HUES64 (cell line): ENCODE measurements around the gene GFRA1.
A peak's percentile ranks its signal among the peaks of the same experiment; 100 is the strongest.

ENCODE experiments used
- H3K27ac ChIP-seq: 2 replicates; pipeline ENCODE4 v1.7.0; 2013; ENCODE audit warnings: low read depth, low read length, inconsistent platforms
- H3K27me3 ChIP-seq: 2 replicates; pipeline ENCODE4 v1.6.1; 2013; ENCODE audit warnings: mild to moderate bottlenecking, low read length; ENCODE audit not compliant: insufficient read depth
- H3K36me3 ChIP-seq: 2 replicates; pipeline ENCODE4 v1.6.1; 2013; ENCODE audit warnings: mild to moderate bottlenecking, low read length; ENCODE audit not compliant: insufficient read depth
- H3K4me1 ChIP-seq: 2 replicates; pipeline ENCODE4 v1.6.1; 2013; ENCODE audit warnings: mild to moderate bottlenecking, low read length, moderate library complexity; ENCODE audit not compliant: insufficient read depth
- H3K4me3 ChIP-seq: 2 replicates; pipeline ENCODE4 v1.5.1; 2013; ENCODE audit warnings: mild to moderate bottlenecking, low read length, moderate library complexity
- H3K9ac ChIP-seq: 2 replicates; pipeline ENCODE4 v1.6.1; 2013; ENCODE audit warnings: mild to moderate bottlenecking, low read depth, low read length
- H3K9me3 ChIP-seq: 2 replicates; pipeline ENCODE4 v1.6.1; 2013; ENCODE audit warnings: low read depth, low read length; ENCODE audit not compliant: insufficient read depth
- WGBS: fragments of 150-250, 120-280 bp; methylation state at CpG from one replicate; pipeline ENCODE4 v1.1.7; 2013; ENCODE audit warnings: missing lambda C conversion rate; 5-methylcytosine and 5-hydroxymethylcytosine counted together

The GFRA1 gene

GRCh38 chr10:116210588-116211346 is 62.2 kb downstream of the GFRA1 start:
- H3K27ac ChIP-seq: no peak overlapping the region

GRCh38 chr10:116209781-116210180 is 63.2 kb downstream of the GFRA1 start:
- WGBS: 92% methylated on average over 10 of the region's 10 CpGs
- no peaks in the 10 kb centered on the region for H3K27me3 ChIP-seq
- H3K4me1 ChIP-seq: no peaks in the 10 kb centered on the region
- H3K4me3 ChIP-seq: no peak overlapping the region
- no peaks in the 10 kb centered on the region for H3K36me3 ChIP-seq
- no peak overlapping the region for H3K9ac ChIP-seq
- H3K27ac ChIP-seq: no peak overlapping the region
- no peaks in the 10 kb centered on the region for H3K9me3 ChIP-seq

More at GRCh38 chr10:116210588-116211346, 62.2 kb downstream of the GFRA1 start:
- Histone ChIP-seq H3K36me3 (no peaks in the 10 kb centered on the region), H3K9me3 (no peaks in the 10 kb centered on the region), H3K4me1 (no peaks in the 10 kb centered on the region; the same call in 1 of the 2 replicates), H3K9ac (no peak overlapping the region), H3K4me3 (no peak overlapping the region), H3K27me3 (no peaks in the 10 kb centered on the region)
- WGBS: 95% methylated on average over 6 of the region's 7 CpGs

DNA sequence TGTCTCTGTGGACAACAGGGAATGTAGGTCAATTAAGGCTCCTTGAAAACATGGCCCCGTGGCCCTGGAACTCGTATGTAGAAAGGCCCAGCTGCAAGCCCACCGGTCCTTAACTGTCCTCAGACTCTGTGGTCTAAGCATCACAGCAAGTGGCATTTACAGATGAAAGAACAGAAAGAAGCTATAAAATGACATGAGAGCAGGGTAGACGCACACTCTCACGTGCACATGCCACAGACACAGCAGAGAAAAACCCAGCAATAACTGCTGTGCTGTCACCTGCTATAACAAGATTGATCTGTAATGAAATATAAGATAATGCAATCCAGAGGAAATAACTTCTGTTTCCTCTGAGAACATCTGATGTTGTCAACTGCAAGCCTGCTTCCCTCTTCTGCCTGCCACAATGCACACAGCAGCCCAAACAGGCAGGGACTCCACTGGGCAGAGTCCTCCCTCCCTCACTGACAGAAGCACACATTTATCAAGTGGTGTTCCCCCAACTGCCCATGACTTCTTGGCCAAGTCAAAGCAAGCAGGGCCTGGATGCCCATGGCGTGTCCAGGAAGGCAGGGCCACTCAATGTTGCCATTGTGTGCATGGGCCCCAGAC is 63.9 kb downstream of the GFRA1 start:
- 92% methylated on average over 6 of the region's 6 CpGs for WGBS
- Histone ChIP-seq H3K4me3 (no peak overlapping the region), H3K27me3 (no peaks in the 10 kb centered on the region), H3K9ac (no peak overlapping the region), H3K27ac (no peak overlapping the region), H3K4me1 (no peaks in the 10 kb centered on the region), H3K9me3 (no peaks in the 10 kb centered on the region), H3K36me3 (no peaks in the 10 kb centered on the region)

DNA sequence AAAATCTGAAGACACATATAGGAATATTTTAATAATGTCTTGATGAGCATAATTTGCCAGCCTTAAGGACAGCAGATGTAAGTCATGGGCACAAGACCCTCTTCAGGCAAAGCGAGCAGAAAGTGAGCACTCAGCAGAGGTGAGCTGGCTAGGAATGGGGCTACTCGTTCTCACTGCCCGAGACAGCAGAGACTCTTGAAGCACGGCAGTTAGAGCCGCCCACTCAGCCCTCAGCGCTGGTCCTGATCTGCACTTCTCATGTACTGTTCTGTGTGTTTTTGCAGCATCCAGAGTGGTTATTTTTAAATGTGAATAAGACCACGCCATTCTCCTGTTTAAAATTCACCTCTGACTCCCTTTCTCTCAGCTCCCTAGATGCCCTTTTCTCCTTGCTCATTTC is 65.3 kb downstream of the GFRA1 start:
- 93% methylated on average over 7 of the region's 7 CpGs for WGBS
- Histone ChIP-seq H3K27me3 (no peaks in the 10 kb centered on the region), H3K36me3 (no peaks in the 10 kb centered on the region), H3K9me3 (no peaks in the 10 kb centered on the region), H3K4me1 (no peaks in the 10 kb centered on the region), H3K27ac (no peak overlapping the region), H3K9ac (no peak overlapping the region), H3K4me3 (no peak overlapping the region)

DNA sequence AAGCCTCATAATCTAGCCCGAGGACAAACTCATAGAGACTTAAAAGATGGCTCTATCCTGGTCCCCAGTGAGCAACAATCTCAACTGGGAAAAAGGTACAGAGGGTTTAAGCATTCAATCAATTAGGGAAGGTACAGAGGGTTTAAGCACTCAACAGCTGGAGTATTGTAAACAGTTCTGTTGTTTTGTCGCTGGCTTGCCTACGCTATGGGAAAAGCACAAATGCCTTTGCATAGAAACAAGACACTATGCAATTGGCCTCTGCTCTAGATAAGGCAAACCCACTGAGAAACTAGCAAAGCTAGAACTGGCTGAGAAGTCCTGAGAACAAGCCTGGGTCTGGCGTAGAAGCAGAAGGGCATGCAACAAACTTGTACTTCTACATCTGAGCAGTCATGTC is 69.3 kb downstream of the GFRA1 start:
- Histone ChIP-seq H3K9ac (no peak overlapping the region), H3K4me3 (no peak overlapping the region), H3K9me3 (no peaks in the 10 kb centered on the region), H3K27me3 (no peaks in the 10 kb centered on the region), H3K27ac (no peak overlapping the region), H3K4me1 (no peaks in the 10 kb centered on the region), H3K36me3 (no peaks in the 10 kb centered on the region)
- WGBS: 96% methylated on average over 4 of the region's 4 CpGs

DNA sequence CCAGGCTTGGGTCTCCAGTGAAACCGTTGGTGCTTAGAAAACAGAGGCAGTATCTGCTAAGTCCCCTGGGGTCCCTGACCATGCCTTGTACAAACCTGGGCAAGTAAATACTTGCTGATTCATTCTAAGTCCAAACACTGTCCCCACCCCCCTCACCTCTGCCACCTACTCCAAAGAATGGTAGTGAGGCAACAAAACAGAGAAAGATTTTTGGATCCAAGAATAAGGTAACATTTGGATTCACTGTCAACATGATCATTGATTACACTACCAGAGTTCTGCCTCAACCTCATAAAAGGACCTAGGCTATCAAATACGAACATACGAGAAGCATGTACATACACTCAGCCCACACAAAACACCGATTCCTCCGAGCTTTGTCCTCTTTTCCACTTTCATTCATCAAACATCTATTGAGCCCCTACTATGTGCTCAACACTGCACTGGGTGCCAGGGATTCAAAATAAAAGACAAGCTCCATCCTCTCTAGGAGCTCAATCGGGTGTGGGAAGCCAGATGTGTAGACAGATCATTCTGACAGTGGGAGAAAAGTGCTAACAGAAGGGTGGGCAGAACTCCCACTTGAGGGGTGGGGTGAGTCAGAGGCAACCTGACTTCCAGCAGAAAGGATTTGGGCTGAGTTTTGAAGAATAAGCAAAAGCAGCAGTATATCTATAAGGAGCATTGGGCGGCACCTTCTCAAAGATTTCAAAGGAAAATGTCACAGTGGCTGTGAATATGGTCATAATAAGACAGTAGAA is 71.2 kb downstream of the GFRA1 start:
- H3K9me3 ChIP-seq: no peaks in the 10 kb centered on the region
- H3K36me3 ChIP-seq: no peaks in the 10 kb centered on the region
- H3K4me3 ChIP-seq: no peak overlapping the region
- no peaks in the 10 kb centered on the region for H3K4me1 ChIP-seq
- H3K9ac ChIP-seq: no peak overlapping the region
- WGBS: 94% methylated on average over 7 of the region's 7 CpGs
- no peaks in the 10 kb centered on the region for H3K27me3 ChIP-seq
- no peak overlapping the region for H3K27ac ChIP-seq

- H3K27me3 ChIP-seq: no peaks in the 10 kb centered on the region
- H3K4me1 ChIP-seq: no peaks in the 10 kb centered on the region
- H3K9me3 ChIP-seq: peaks cover 2% of the 10 kb centered on the region; the same call in 1 of the 2 replicates
- no peak overlapping the region for H3K4me3 ChIP-seq
- no peaks in the 10 kb centered on the region for H3K36me3 ChIP-seq
- no peak overlapping the region for H3K27ac ChIP-seq
- no peak overlapping the region for H3K9ac ChIP-seq
Observed at GRCh38 chr10:116201011-116201410, 72.0 kb downstream of the GFRA1 start.

DNA sequence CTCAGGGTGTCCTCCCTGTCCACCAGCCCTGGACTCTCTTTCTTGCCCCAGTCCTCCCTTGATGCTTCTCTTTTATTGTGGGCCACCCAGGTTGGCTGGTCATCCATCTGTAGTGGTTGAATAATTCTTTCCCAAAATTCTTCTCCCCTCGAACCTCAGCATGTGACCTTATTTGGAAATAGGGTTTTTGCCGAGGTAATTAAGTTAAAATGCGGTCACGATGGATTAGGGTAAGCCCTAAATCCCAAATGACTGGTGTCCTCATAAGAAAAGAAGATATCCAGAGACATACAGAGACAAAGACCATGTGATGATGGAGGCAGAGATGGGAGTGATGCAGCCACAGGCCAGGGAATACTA is 74.3 kb downstream of the GFRA1 start:
- no peaks in the 10 kb centered on the region for H3K27me3 ChIP-seq
- no peaks in the 10 kb centered on the region for H3K36me3 ChIP-seq
- H3K9me3 ChIP-seq: peaks cover 15% of the 10 kb centered on the region; the same call in 1 of the 2 replicates
- 96% methylated on average over 4 of the region's 4 CpGs for WGBS
- H3K27ac ChIP-seq: no peak overlapping the region
- peaks cover under 1% of the 10 kb centered on the region; the same call in 1 of the 2 replicates for H3K4me1 ChIP-seq
- H3K4me3 ChIP-seq: no peak overlapping the region
- H3K9ac ChIP-seq: no peak overlapping the region

DNA sequence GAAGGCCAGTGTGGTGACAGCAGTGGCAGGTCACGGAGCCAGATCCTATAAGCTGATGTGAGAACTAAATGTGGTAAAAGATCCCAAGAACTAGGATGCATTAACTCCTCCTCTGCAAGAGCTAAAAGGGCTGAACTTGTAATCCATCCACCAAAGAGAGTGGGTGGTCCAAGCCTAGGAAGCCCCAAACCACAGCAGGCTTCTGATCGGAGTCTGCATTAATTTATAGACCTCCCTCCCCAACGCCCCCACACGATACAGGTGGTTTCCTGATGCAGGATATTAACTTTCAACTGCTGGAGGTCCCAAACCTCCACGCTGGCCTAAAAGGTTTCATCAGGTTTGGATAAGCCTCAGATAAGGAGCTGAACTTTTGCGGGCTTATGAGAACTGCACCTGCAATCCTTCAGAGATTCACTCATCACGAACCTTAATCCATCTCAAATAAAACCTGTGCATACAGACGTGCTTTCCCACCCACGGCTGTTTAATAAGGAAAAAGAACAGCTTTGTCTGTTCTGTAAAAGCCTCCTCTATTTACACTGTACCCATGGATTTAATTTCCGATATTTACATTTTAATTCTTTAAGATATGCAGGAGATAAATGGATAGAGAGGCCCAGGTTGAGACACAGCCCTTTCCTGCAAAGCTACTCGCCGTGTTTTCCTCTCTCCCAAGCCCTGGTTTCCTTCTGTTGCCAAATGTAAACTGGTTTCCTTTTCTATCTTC is 74.9 kb downstream of the GFRA1 start:
- H3K36me3 ChIP-seq: no peaks in the 10 kb centered on the region
- H3K9me3 ChIP-seq: peaks cover 15% of the 10 kb centered on the region; the same call in 1 of the 2 replicates
- no peak overlapping the region for H3K9ac ChIP-seq
- WGBS: 94% methylated on average over 11 of the region's 12 CpGs
- H3K4me1 ChIP-seq: peaks cover 4% of the 10 kb centered on the region; the same call in 1 of the 2 replicates
- H3K27me3 ChIP-seq: no peaks in the 10 kb centered on the region
- no peak overlapping the region for H3K27ac ChIP-seq
- no peak overlapping the region for H3K4me3 ChIP-seq

DNA sequence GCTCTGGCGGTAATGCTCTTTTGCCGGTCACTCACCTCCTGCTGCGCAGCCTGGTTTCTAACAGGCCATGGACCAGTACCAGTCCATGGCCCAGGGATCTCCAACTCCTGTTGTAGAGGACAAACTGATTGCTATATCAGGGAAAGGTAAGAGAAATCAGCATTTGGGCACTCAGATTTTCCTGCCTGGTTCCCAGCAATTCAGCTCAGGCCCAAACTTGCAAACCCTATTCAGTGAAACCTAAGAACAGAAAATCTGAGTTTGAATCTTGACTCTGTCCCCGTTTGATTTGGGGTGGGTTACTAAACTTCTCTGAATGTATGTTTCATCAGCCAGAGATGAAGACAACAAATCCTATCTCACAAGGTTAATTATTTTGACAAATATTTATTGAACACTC is 77.4 kb downstream of the GFRA1 start:
- peaks cover 4% of the 10 kb centered on the region; the same call in 1 of the 2 replicates for H3K4me1 ChIP-seq
- H3K27me3 ChIP-seq: no peaks in the 10 kb centered on the region
- no peak overlapping the region for H3K9ac ChIP-seq
- H3K36me3 ChIP-seq: no peaks in the 10 kb centered on the region
- H3K27ac ChIP-seq: peak overlapping the region; percentile 64; the same call in 1 of the 2 replicates
- H3K4me3 ChIP-seq: no peak overlapping the region
- 91% methylated on average over 3 of the region's 4 CpGs for WGBS
- peaks cover 15% of the 10 kb centered on the region; the same call in 1 of the 2 replicates for H3K9me3 ChIP-seq
